ENCODE results near the gene GTPBP6.
A peak's percentile ranks its signal among the peaks of the same experiment; 100 is the strongest.

The GTPBP6 gene, protein sequence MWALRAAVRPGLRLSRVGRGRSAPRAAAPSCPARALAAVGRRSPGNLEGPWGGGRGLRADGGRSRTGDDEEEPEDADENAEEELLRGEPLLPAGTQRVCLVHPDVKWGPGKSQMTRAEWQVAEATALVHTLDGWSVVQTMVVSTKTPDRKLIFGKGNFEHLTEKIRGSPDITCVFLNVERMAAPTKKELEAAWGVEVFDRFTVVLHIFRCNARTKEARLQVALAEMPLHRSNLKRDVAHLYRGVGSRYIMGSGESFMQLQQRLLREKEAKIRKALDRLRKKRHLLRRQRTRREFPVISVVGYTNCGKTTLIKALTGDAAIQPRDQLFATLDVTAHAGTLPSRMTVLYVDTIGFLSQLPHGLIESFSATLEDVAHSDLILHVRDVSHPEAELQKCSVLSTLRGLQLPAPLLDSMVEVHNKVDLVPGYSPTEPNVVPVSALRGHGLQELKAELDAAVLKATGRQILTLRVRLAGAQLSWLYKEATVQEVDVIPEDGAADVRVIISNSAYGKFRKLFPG

DNA sequence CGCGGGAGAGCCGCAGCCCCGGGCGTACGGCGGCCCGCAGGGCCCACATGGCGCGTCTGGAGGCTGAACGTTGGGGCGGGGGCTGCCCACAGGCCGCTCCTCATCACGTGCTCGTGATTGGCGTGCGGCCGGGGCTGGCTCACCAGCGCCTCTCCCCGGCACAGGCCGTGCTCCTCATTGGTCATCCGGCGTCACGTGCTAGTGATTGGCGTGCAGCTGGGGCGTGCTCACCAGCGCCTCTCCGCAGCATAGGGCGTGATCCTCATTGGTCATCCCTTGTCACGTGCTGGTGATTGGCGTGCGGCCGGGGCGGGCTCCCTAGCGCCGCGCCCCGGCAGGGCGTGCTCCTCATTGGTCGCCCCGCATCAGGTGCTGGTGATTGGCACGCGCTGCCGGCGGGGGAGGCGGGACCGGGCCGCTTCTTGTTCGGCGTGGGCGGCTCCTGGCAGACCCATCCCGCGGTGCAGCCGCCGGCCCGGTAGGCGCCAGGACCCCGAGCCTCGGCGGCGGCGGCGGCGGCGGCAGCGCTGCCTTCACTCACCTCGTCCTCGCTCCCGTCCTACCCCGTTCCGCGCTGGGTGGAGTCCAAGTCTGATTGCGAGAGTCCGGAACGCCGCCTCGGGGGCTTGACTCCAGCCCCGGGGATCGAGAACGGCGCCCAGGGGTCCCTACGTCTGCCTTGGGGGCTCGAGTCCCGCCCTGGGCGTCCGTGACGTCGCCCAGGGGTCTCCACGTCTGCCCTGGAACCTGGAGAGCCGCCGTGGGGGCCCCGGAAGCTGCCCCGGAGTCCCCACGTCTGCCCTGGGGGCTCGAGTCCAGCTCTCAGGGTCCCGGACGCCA, at the start of gene GTPBP6:
GTPBP6 (minus strand) TSS at position 58 of the 840 bp plus-strand sequence; CDS start at position 49, 9 bp downstream.
- no peak for DNase-seq

DNA sequence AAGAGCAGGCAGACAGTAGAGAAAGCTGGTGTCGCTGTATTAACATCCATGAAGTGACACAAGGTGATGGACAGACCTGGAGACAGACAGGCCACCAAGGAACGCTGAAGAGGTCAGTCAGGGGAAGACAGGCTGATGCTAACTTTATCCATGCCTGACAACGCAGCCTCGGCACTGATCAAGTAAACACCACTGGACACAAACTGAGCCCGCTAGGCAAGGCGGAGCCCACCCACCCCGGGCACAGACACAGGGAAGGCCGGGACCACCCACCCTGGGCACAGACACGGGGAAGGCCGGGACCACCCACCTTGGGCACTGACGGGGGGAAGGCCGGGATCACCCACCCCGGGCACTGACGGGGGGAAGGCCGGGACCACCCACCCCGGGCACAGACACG, 49.3 kb upstream of the GTPBP6 start:
- DNase-seq, result no peak

DNA sequence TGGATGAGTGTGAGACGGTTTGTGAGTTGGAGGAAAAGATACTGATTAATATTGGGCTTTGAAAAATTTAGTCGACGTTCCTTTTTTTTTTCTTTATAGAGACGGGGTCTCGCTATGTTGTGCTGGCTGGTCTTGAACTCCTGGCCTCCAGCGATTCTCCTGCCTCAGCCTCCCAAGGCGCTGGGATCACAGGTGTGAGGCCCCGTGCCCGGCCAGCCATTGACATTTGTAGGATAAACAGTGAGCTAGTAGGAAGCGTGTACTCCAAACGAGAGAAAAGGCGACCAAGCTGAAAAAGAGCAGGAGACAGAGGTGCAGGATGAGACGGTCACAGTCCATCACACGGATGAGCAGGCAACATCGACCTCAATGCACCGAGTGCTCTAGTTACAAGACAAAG, 48.8 kb upstream of the GTPBP6 start:
- no peak for DNase-seq

DNA sequence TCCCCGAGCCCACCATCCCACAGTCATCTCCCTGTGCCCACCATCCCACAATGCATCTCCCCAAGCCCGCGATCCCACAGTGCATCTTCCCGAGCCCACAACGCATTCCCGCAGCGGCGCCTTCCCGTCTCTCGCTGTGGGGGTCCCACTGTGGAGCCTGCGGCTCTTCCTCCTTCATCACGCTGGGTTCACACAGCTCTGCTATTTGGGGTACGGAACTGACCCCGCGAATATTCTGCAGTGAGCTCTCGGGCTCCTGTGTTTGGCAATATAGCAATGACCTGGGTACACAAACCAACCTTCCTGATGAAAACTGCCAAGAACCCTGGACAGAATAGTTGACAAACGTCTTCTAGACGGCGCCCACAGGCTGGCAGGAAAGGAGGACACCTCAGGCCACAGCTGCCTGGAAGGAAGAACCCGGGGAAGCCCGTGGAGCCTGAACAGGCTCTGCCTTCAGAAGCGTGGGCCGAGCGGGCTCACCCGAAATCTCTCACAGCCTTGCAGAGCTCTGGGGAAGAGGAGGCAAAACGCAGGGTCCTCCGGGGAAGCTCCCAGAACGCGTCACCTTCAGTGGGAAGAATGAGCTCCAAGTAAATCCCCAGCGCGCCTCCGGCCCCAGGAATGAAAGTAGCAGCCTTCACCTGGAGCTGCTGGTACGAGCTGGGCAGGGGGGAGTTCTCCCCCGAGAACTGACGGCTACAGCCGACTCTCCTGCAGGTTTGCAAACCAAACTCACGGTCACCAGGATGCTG, 45.2 kb upstream of the GTPBP6 start:
- no peak for DNase-seq

DNA sequence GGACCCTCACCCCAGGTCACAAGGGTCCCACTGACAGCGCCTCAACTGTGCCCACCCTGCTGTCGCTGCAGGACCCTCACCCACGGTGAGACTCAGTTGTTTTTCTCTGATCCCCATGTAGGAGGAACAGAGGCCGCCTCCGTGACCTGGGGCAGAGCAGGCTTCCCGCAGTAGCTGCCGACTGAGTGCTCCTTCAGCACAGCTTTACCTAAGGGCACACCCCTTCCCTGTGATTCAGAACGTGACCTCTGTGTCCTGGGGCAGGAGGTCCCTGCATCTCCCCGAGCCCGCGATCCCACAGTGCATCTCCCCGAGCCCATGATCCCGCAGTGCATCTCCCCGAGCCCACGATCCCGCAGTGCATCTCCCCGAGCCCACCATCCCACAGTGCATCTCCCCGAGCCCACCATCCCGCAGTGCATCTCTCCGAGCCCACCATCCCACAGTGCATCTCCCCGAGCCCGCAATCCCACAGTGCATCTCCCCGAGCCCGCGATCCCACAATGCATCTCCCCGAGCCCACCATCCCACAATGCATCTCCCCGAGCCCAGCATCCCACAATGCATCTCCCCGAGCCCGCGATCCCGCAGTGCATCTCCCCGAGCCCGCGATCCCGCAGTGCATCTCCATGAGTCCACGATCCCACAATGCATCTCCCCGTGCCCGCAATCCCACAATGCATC, 44.5 kb upstream of the GTPBP6 start:
- DNase-seq, result no peak

DNA sequence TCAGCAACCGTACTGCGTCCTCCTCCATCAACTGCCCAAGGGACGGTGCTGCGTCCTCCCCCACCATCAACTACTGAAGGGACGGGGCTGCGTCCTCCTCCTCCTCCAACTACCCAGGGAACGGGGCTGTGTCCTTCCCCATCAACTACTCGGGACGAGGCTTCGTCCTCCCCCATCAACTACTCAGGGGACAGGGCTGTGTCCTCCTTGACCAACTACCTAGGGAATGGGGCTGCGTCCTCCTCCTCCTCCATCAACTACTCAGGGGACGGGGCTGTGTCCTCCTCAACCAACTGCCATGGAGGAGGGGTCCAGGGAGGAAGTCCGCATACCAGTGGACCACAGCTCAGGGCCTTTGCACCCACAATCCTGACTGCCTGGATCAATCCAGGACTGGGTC, 43.8 kb upstream of the GTPBP6 start:
- no peak for DNase-seq

DNA sequence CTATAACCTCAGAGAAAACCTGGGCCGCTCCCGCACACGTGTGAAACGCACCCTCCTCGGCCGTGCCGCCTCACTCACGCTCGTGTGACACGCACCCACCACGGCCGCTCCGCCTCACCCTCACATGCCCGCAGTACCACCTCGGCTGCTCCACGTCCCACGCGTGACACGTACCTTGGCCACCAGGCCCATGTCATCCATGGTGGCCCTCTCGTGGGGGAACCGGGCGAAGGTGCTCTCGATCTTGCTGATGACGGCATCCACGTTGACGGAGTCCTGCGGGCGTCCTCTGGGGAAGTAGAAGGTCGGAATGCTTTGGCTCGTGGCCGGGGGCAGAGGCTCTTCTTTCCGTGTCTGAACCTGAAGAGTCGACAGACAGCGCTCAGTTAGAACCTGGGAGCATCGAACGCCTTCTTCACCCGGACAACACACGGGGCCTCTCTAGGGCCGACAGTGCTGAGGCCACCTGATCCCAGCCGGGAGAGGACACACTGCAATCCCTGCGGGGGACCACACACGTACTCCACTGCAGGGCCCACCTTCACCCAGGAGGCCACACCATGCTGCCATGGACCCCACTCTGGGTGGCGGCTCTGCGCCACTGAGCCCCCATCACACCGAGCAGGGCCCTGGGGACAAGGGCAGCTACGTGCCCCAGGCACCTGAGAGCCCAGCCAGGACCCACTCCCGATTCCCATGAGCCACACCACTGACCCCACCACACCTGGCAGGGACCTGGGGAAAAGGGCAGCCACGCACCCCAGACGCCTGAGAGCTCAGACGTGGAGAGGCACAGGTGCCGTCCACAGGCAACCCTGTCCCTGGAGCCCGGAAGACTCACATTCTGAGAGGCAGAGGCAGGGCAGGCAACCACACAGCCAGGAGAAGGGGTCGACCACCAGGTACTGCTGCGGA, 42.9 kb upstream of the GTPBP6 start:
- DNase-seq, result no peak

DNA sequence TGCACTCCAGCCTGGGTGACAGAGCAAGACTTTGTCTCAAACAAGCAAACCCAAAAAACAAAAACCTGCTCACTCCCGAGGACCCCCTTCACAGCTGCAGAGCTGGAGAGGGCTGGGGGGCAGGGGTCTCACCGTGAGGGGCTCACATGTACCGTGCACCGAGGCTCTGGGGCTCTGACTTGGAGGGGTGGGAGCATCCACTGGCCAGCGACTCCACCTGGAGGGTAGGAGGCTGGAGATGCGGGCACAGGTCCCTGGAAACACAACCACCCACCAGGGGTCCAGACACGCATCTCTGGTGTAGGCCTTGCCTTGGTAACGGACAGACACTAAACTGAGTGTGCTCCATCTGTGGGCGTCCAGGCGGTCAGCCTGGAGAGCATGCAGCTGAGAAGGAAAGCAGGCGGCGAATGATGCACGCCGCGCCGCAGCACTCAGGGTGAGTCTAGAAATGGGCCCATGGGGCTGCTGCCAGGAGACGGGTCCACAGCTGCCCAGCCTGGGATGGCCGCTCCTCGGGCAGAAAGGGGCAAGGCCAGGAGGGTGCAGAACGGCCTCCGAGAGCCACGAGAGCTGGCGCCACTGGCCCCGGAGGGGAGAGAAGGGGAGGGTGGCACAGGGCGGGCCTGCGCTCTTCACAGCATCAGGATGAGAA, 42.0 kb upstream of the GTPBP6 start:
- DNase-seq, result no peak

DNA sequence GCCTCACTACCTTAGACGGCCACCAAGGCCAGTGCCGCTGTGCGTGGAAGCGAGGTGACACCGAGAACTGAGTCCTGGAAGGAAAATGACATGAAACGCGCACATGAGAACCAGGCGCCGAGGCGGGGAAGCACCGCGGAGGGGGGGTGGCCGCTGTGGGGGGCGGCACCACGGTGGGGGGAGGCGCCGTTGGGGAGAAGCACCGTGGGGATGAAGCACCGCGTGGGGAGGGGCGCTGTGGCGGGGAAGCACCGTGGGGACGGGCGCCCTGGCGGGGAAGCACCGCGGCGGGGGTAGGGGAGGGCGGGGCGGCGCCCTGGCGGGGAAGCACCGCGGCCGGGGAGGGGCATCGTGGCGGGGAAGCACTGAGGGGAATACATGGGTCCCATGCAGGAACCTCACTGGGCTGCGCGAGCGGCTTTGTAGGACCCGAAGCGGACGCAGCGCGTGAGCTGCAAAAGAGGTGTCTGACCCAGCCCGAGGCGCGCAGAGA, 40.1 kb upstream of the GTPBP6 start:
- no peak for DNase-seq

DNA sequence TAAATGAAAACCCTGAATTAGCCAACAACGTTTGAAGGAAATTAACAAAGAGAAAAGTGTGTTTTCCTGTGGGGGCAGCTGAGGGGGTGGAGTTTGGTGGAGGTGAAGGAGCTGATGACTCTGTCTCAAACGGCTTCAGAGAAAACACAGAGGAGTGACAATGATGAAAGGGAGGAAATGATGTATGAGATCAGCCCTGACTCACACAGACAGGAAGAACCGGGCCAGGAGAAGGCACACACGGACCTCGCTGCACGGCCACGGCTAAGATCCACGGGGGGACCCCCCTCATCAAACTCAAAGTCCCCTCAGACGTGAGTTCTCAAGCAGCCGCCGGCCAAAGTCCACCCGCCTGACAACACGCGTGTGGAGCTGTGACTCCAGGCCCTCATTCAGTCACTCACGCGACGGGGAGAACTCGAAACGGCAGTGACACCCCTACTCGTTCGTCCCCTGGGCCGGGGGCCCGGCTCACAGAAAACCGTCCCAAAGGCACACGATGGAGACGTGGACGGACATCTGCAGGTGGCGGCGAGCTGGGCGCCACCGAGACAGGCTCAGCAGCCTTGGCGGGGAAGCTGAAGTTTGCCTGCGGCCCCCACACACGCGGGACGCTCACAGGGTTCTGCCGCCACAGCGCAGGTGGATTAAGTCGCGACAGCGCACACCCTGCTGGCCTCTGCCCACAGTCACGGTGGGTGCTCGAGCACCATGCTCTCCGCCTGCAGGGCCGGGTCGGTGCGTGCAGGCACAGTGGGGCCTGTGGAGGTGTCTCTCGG, 39.3 kb upstream of the GTPBP6 start:
- DNase-seq, result peak; percentile 30 to 31

DNA sequence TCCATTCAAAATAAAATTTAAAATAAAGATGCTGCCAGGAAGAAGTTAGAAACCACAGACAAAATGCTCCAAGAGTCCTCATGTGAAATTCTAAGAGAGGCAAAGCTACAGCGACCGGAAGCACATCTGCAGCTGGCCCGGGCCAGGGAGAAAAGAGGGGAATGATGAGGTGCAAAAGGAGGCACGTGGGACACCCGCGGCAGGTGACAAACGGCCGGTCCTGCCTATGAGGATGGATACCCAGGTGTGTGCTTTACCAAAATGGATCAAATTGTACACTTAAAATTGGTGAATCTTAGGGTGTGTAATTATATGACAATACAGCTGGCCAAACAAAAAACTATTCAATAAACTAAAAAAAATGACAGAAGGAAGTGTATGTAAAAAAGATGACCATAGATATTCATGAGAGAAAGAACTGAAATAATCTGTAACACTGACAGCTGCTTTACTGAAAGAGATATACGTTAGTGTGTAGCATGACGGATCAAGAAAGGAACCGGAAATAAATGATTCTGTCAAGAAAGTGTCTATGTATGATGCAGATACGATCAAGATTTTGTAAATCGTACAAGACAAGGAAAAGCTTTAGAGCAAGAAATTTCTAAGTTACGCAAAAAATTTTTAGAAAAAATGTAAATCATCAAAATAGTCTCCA, 38.6 kb upstream of the GTPBP6 start:
- no peak for DNase-seq

DNA sequence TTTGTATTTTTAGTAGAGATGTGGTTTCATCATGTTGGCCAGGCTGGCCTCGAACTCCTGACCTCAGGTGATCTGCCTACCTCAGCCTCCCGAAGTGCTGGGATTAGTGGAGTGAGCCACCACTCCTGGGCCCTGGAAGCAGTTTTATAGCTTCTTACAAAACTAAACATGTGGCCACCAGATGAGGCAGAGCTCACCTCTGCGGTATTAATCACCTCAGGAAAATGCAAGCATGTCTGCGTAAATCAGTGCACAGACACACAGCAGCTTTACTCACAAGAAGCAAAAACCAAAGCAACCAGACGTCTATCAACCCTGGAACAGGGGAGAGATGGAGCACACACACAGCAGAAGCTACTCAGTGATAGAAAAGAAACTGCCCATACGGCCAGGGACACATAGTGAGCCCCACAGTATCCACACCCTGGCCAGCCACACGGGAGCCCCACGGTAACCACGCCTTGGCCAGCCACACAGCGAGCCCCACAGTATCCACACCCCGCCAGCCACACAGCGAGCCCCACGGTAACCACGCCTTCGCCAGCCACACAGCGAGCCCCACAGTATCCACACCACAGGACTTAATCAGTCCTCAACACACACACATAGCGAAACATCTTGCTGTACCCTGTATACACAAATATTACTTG, 37.9 kb upstream of the GTPBP6 start:
- no peak for DNase-seq

DNA sequence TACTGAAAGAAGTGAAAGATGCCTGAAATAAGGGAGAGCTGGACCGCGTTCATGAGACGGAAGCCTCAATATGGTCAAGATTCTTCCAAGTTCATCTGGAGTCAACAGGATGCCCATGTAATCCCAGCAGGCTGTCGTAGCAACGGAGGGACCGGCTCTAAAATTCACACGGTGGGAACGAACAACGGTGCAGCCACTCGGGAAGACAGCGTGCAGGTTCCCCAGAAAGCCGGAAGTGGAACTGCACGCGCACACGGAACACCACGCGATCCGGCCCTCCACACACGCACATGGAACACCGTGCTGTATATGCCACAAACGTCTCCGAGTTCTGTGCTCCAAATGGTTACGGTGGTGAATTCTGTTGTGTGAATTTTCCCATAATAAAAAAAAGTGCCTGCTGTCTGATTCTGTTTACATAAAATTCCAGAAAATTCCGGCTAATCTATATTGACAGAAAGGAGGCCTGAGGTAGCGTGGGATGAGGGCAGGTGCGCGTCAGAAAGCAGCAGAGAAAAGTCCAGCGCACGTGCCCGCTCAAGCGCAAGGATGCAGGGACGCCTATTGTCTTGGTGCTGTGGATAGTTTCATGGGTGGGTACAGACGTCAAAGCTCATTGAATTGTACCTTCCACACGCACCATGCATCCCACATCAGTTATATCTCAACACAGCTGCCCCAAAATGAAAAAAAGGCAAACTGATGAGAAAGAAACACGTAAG, 36.9 kb upstream of the GTPBP6 start:
- DNase-seq, result no peak

DNA sequence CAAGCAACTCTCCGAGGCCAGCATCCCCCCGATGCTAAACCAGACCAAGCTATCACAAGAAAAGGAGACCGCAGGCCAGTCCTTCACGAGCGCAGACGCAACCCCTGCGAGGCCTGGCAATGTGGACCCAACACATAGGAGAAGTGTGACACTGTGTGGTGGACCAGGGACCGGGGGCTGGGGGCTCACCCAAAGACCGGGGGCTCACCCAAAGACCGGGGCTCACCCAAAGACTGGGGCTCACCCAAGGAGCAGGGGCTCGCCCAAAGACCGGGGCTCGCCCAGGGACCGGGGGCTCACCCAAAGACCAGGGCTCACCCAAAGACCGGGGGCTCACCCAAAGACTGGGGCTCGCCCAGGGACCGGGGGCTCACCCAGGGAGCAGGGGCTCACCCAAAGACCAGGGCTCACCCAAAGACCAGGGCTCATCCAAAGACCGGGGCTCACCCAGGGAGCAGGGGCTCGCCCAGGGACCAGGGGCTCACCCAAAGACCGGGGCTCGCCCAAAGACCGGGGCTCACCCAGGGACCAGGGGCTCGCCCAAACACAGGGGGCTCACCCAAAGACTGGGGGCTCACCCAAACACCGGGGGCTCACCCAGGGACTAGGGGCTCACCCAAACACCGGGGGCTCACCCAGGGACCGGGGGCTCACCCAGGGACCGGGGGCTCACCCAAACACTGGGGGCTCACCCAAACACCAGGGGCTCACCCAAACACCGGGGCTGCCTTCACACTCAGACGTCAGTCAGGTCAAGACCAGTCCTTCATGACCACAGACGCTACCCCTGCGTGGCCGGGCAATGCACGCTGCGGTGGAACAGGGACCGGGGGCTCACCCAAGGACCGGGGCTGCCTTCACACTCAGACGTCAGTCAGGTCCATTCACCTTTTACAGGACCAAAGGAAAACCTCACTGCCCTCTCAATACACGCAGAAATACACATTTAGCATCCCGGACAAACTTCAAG, 35.3 kb upstream of the GTPBP6 start:
- DNase-seq, result no peak

DNA sequence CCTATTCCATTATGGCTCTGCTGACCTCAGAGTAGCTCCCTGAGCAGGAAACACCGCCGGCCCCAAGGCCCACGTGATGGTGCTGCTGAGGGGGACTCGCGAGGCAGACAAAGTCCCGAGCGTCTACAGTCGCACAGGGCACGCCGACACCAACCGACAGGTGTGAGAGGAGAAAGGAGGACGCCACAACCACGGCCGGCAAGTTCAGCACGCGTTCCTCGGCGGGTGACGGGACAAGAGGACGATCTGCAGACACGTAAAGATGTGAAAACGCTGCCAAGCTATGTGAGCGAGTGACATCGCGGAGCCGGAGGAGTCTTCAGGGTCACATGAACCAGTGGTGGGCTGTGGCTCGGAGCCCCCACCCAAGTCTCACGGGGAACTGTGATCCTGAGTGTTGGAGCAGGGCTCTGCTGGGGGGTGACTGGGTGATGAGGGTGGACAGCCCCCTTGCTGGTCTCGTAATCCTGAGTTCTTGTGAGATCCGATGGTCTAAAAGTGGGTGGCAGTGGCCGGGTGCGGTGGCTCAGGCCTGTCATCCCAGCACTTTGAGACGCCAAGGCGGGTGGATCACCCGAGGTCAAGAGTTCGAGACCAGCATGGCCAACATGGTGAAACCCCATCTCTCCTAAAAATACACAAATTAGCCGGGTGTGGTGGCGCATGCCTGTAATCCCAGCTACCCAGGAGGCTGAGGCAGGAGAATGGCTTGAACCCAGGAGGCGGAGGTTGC, 34.2 kb upstream of the GTPBP6 start:
- no peak for DNase-seq

DNA sequence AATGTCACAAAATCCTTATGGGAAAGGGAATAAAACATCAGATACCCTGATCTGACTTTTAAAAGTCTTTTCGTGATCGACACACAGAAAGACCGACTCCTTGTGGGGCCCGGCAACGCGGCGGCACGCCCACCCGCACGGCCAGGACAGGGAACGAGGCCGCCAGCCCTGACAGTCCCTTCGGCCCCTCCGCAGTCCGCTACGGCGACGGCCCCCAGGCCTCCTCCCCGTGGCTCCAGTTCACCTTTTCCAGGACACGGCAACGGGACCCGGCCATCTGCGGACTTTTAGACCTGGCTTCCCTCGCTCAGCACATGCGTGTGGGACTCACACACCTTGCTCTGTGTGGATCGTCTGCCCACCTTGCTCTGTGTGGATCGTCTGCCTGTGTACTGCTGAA, 33.6 kb upstream of the GTPBP6 start:
- no peak for DNase-seq
